Measurements from ENCODE around the gene PSME4. TPM values are rescaled to one million over a fixed set of nuclear protein-coding genes. Genes with fewer than 3 reads are reported as not detected.

The PSME4 gene
- total and polyA plus RNA-seq, 2 donors: 33.3 to 40.9 TPM

- Histone ChIP-seq H3K27ac (ENCODE audit: low read depth in 1 of 2, low read length in 1 of 2) (no peak overlapping the region), H3K4me1 (ENCODE audit: control insufficient read depth in 2 of 2, insufficient read depth in 2 of 2, low read length in 2 of 2) (no peaks in the 10 kb centered on the region), H3K9me3 (ENCODE audit: control insufficient read depth in 2 of 2, insufficient read depth in 1 of 2, low read length in 1 of 2) (no peaks in the 10 kb centered on the region), H3K27me3 (ENCODE audit: control insufficient read depth in 2 of 2, insufficient read depth in 1 of 2, low read length in 1 of 2) (no peaks in the 10 kb centered on the region), H3K4me3 (ENCODE audit: low read length in 2 of 2) (no peak overlapping the region), H3K36me3 (ENCODE audit: control insufficient read depth in 2 of 2, insufficient read depth in 2 of 2, low read length in 1 of 2) (peaks cover 11 to 24% of the 10 kb centered on the region in 2 donors)
- WGBS: 99% methylated on average over 4 of the region's 4 CpGs
- DNase-seq (ENCODE audit: low read depth in 6 of 9, low spot score in 9 of 9): no peak
Observed at GRCh38 chr2:53820711-53821110, 150.1 kb downstream of the PSME4 start.

GRCh38 chr2:53820048-53820447, 150.7 kb downstream of the PSME4 start:
- Histone ChIP-seq H3K27ac (ENCODE audit: low read depth in 1 of 2, low read length in 1 of 2) (no peak overlapping the region), H3K4me1 (ENCODE audit: control insufficient read depth in 2 of 2, insufficient read depth in 2 of 2, low read length in 2 of 2) (no peaks in the 10 kb centered on the region), H3K36me3 (ENCODE audit: control insufficient read depth in 2 of 2, insufficient read depth in 2 of 2, low read length in 1 of 2) (peaks cover 13 to 27% of the 10 kb centered on the region in 2 donors), H3K4me3 (ENCODE audit: low read length in 2 of 2) (no peak overlapping the region), H3K27me3 (ENCODE audit: control insufficient read depth in 2 of 2, insufficient read depth in 1 of 2, low read length in 1 of 2) (no peaks in the 10 kb centered on the region), H3K9me3 (ENCODE audit: control insufficient read depth in 2 of 2, insufficient read depth in 1 of 2, low read length in 1 of 2) (no peaks in the 10 kb centered on the region)
- no peak for DNase-seq (ENCODE audit: low read depth in 6 of 9, low spot score in 9 of 9)
- 97% methylated on average over 9 of the region's 9 CpGs for WGBS

- WGBS: 92% methylated on average over 4 of the region's 4 CpGs
- Histone ChIP-seq H3K9me3 (ENCODE audit: control insufficient read depth in 2 of 2, insufficient read depth in 1 of 2, low read length in 1 of 2) (no peaks in the 10 kb centered on the region), H3K27ac (ENCODE audit: low read depth in 1 of 2, low read length in 1 of 2) (no peak overlapping the region), H3K4me1 (ENCODE audit: control insufficient read depth in 2 of 2, insufficient read depth in 2 of 2, low read length in 2 of 2) (no peaks in the 10 kb centered on the region), H3K4me3 (ENCODE audit: low read length in 2 of 2) (no peak overlapping the region), H3K27me3 (ENCODE audit: control insufficient read depth in 2 of 2, insufficient read depth in 1 of 2, low read length in 1 of 2) (no peaks in the 10 kb centered on the region), H3K36me3 (ENCODE audit: control insufficient read depth in 2 of 2, insufficient read depth in 2 of 2, low read length in 1 of 2) (peaks cover 15 to 28% of the 10 kb centered on the region in 2 donors)
- no peak for DNase-seq (ENCODE audit: low read depth in 6 of 9, low spot score in 9 of 9)
Observed at GRCh38 chr2:53819634-53820033, 151.2 kb downstream of the PSME4 start.

- H3K36me3 ChIP-seq (ENCODE audit: control insufficient read depth in 2 of 2, insufficient read depth in 2 of 2, low read length in 1 of 2): peaks cover 15 to 31% of the 10 kb centered on the region in 2 donors
- H3K27ac ChIP-seq (ENCODE audit: low read depth in 1 of 2, low read length in 1 of 2): no peak overlapping the region
- no peak overlapping the region for H3K4me3 ChIP-seq (ENCODE audit: low read length in 2 of 2)
- no peaks in the 10 kb centered on the region for H3K9me3 ChIP-seq (ENCODE audit: control insufficient read depth in 2 of 2, insufficient read depth in 1 of 2, low read length in 1 of 2)
- DNase-seq (ENCODE audit: low read depth in 6 of 9, low spot score in 9 of 9): no peak
- WGBS: 98% methylated on average over 3 of the region's 3 CpGs
- no peaks in the 10 kb centered on the region for H3K27me3 ChIP-seq (ENCODE audit: control insufficient read depth in 2 of 2, insufficient read depth in 1 of 2, low read length in 1 of 2)
- H3K4me1 ChIP-seq (ENCODE audit: control insufficient read depth in 2 of 2, insufficient read depth in 2 of 2, low read length in 2 of 2): no peaks in the 10 kb centered on the region
Observed at GRCh38 chr2:53818854-53819435, 151.8 kb downstream of the PSME4 start.

Other genes with a start within 250 kb of the PSME4 start
- gene CHAC2, start 203.2 kb downstream of the PSME4 start, total RNA-seq: 8.1 TPM
- 3.7 TPM for gene CHAC2, start 203.2 kb downstream of the PSME4 start, polyA plus RNA-seq
- gene ASB3, start 184.0 kb downstream of the PSME4 start, total RNA-seq: 31.8 TPM
- gene ASB3, start 184.0 kb downstream of the PSME4 start, polyA plus RNA-seq: 25.1 TPM
- gene ERLEC1, start 183.9 kb downstream of the PSME4 start, total RNA-seq: 32.8 TPM
- 34.4 TPM for gene ERLEC1, start 183.9 kb downstream of the PSME4 start, polyA plus RNA-seq
- 0.57 TPM for gene GPR75, start 111.0 kb downstream of the PSME4 start, total RNA-seq
- 0.50 TPM for gene GPR75, start 111.0 kb downstream of the PSME4 start, polyA plus RNA-seq
- 9.6 TPM for gene ACYP2, start 144.6 kb upstream of the PSME4 start, total RNA-seq
- 32.6 TPM for gene ACYP2, start 144.6 kb upstream of the PSME4 start, polyA plus RNA-seq

All from thymus (tissue), 11 donors.